Measurements from ENCODE around the gene CNPPD1. TPM values are rescaled to one million over a fixed set of nuclear protein-coding genes. Genes with fewer than 3 reads are reported as not detected.

CNPPD1 gene
- total RNA-seq, 1 donor from 2014 or later: 32.2 TPM

DNA sequence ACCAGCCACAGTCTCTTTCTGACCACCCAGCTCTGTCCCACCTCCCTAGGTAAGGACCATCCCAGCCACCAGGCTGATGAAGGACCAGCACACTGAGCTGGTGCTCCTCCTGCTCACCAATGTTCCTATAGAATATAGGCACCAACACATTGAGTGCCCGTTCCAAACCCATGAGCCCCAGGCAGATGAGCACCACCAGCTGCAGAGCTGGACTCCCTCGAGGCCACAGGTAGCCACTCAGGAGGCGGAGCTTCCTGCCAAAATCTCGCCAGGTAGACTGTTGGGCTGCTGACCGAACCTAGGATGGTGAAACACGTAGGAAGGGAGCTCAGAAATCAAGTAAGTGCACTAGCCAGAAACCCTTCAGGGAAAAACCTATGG lies 39.8 kb upstream of the CNPPD1 start:
- peaks cover 40% of the 10 kb centered on the region for H3K4me1 ChIP-seq
- TF ChIP-seq, protein P1, sequence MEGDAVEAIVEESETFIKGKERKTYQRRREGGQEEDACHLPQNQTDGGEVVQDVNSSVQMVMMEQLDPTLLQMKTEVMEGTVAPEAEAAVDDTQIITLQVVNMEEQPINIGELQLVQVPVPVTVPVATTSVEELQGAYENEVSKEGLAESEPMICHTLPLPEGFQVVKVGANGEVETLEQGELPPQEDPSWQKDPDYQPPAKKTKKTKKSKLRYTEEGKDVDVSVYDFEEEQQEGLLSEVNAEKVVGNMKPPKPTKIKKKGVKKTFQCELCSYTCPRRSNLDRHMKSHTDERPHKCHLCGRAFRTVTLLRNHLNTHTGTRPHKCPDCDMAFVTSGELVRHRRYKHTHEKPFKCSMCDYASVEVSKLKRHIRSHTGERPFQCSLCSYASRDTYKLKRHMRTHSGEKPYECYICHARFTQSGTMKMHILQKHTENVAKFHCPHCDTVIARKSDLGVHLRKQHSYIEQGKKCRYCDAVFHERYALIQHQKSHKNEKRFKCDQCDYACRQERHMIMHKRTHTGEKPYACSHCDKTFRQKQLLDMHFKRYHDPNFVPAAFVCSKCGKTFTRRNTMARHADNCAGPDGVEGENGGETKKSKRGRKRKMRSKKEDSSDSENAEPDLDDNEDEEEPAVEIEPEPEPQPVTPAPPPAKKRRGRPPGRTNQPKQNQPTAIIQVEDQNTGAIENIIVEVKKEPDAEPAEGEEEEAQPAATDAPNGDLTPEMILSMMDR (IDR thresholded peaks at IDR 0.05): no peak
- TF ChIP-seq POLR2AphosphoS5 (IDR thresholded peaks at IDR 0.05; ENCODE audit: insufficient read depth in 1 of 2, low read depth in 1 of 2) (no peak), POLR2A (IDR thresholded peaks at IDR 0.05) (no peak)
- no peaks in the 10 kb centered on the region for H3K9me3 ChIP-seq
- H3K27me3 ChIP-seq: no peaks in the 10 kb centered on the region
- H3K36me3 ChIP-seq: peaks cover 0 to 60% of the 10 kb centered on the region in 2 donors
- intact Hi-C loops (cut with DNase I): no loop called here
- DNase-seq (ENCODE audit: extremely low spot score in 2 of 2): no peak
- no peak overlapping the region for H3K4me3 ChIP-seq
- H3K27ac ChIP-seq: no peak overlapping the region

DNA sequence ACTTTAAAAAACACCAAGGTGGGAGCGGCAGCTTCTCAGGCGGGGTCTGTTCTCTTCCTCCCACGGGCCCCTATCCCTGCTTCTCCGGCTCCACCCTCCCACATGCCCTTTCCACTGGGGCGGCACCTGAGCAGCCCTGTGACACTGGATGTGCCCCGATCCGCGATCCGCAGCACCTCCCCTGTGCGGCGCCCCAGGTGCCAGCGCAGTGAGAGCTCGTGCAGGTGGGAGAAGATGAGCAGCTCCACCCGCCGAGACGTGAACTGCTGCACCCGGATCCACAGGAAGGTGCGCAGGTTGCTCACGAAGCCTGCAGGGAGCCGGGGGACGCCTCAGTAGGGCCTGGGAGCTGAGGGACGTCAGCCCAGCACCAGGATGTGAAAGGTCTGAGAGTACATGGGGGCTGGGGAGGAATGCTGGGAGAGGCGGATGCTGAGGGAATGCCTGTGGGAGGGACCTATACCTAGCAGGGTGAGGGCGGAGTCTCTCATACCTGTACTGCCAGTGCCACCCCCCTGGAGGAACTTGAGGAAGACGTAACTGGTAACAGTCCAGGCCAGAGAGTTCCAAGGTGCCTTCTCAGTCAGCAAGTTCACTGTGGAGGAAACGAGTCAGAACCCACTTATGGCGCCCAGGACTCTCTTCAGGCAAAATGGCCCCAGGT lies 39.3 kb upstream of the CNPPD1 start:
- peaks cover 40% of the 10 kb centered on the region for H3K4me1 ChIP-seq
- H3K36me3 ChIP-seq: peaks cover 0 to 55% of the 10 kb centered on the region in 2 donors
- no peaks in the 10 kb centered on the region for H3K9me3 ChIP-seq
- no peak overlapping the region for H3K27ac ChIP-seq
- no peaks in the 10 kb centered on the region for H3K27me3 ChIP-seq
- TF ChIP-seq POLR2AphosphoS5 (IDR thresholded peaks at IDR 0.05; ENCODE audit: insufficient read depth in 1 of 2, low read depth in 1 of 2) (no peak), POLR2A (IDR thresholded peaks at IDR 0.05) (no peak)
- TF ChIP-seq, protein P1 (IDR thresholded peaks at IDR 0.05): no peak
- no peak overlapping the region for H3K4me3 ChIP-seq
- no peak for DNase-seq (ENCODE audit: extremely low spot score in 2 of 2)
- intact Hi-C loops (cut with DNase I): no loop called here

DNA sequence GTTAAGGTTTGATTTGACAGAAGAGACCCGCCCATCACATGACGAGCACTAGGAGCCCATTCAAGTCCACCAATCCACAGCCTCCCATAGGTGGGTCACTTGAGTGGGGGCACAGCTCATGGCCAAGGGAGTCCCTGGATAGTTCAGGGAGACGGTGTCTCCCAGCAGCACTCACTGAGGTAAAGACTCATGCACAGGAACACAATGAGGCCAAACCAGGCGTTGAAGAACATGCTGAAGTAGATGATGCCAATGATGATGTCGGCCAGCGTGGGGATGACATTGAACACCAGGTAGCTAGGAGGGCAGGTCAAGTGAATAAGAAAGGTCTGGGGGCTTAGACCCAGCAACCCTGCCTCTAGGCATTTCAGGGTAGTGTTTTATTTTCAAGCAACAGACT lies 38.1 kb upstream of the CNPPD1 start:
- Histone ChIP-seq H3K27me3 (no peaks in the 10 kb centered on the region), H3K27ac (no peak overlapping the region), H3K9me3 (no peaks in the 10 kb centered on the region), H3K36me3 (peaks cover 0 to 47% of the 10 kb centered on the region in 2 donors), H3K4me3 (no peak overlapping the region), H3K4me1 (peaks cover 36% of the 10 kb centered on the region)
- TF ChIP-seq, protein P1 (IDR thresholded peaks at IDR 0.05): no peak
- TF ChIP-seq POLR2AphosphoS5 (IDR thresholded peaks at IDR 0.05; ENCODE audit: insufficient read depth in 1 of 2, low read depth in 1 of 2) (no peak), POLR2A (IDR thresholded peaks at IDR 0.05) (no peak)
- intact Hi-C loops (cut with DNase I): no loop called here
- no peak for DNase-seq (ENCODE audit: extremely low spot score in 2 of 2)

DNA sequence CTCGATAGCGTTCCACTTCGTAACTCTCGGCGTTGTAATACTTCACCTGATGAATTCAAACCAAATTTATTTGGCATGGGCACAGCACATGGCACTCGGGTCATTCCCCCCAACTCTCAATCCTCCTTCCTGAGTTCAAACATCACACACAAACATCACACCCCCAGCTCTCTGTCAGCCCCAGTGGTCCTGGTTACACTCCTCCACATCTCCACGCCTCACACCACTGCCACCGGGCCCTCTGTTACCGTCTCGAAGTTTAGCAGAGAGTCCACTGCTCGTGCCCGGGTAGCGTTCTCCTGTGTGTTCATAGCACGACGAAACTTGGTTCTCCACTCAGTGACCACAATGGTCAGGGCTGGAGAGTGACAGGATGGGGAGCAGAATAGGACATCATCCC lies 37.4 kb upstream of the CNPPD1 start:
- H3K36me3 ChIP-seq: peaks cover 0 to 50% of the 10 kb centered on the region in 2 donors
- H3K27me3 ChIP-seq: no peaks in the 10 kb centered on the region
- no peak for TF ChIP-seq POLR2A (IDR thresholded peaks at IDR 0.05)
- TF ChIP-seq, protein P1 (IDR thresholded peaks at IDR 0.05): no peak
- TF ChIP-seq POLR2AphosphoS5 (IDR thresholded peaks at IDR 0.05; ENCODE audit: insufficient read depth in 1 of 2, low read depth in 1 of 2): no peak
- H3K4me3 ChIP-seq: no peak overlapping the region
- peaks cover 30% of the 10 kb centered on the region for H3K4me1 ChIP-seq
- DNase-seq (ENCODE audit: extremely low spot score in 2 of 2): no peak
- no peak overlapping the region for H3K27ac ChIP-seq
- intact Hi-C loops (cut with DNase I): no loop called here
- H3K9me3 ChIP-seq: no peaks in the 10 kb centered on the region

DNA sequence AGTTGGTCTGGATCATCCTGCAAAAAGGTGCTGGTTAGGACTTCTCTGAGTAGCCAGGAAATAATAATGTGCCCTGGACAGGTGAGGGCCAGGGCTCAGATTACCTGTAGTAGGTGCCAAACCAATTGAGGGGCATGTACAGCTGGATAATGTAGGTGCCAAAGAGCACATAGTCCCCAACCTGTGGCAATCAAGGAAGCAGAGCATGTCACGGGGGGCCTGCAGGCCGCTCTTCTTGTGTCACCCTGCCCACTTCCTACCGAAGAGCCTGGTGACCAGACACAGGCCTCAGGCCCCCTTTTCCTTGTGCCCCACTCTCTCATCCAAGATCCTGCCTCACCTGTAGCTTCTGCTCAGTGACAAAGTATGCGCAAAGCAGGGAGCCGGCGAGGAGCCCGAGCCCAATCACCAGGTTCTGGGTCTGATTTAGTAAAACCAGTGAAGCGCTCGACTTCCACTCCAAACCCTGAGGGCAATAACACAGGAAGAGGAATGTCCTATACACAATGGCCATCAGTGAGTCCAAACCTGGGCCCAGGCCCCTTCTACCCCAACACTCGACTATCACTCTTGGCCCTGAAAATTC lies 36.9 kb upstream of the CNPPD1 start:
- Histone ChIP-seq H3K36me3 (peaks cover 0 to 54% of the 10 kb centered on the region in 2 donors), H3K27me3 (no peaks in the 10 kb centered on the region), H3K4me3 (no peak overlapping the region), H3K9me3 (no peaks in the 10 kb centered on the region), H3K4me1 (peaks cover 28% of the 10 kb centered on the region), H3K27ac (no peak overlapping the region)
- no peak for DNase-seq (ENCODE audit: extremely low spot score in 2 of 2)
- TF ChIP-seq POLR2AphosphoS5 (IDR thresholded peaks at IDR 0.05; ENCODE audit: insufficient read depth in 1 of 2, low read depth in 1 of 2) (no peak), POLR2A (IDR thresholded peaks at IDR 0.05) (no peak)
- TF ChIP-seq, protein P1 (IDR thresholded peaks at IDR 0.05): no peak
- intact Hi-C loops (cut with DNase I): no loop called here
